H1 (cell line): ENCODE measurements around the gene MYBPC1. TPM values are rescaled to one million over a fixed set of nuclear protein-coding genes. Genes with fewer than 3 reads are reported as not detected.
A peak's percentile ranks its signal among the peaks of the same experiment; 100 is the strongest.

ENCODE experiments used
- BACH1 ChIP-seq: IDR thresholded peaks from 2 replicates; pipeline ENCODE4 v1.6.1; 2012; ENCODE audit warnings: low read length, improper control_type of control experiment
- CEBPB ChIP-seq: IDR thresholded peaks from 2 replicates; pipeline ENCODE4 v1.6.1; 2012; ENCODE audit warnings: low read depth, low read length
- EP300 ChIP-seq, 2 experiments: IDR thresholded peaks; 1 replicate in 1 of 2; 2 replicates in 1 of 2; pipeline ENCODE4 v1.6.1; 2011 to 2012; ENCODE audit warnings: low read depth in 2 of 2, low read length in 2 of 2, mild to moderate bottlenecking in 2 of 2, borderline replicate concordance in 1 of 2, inconsistent platforms in 1 of 2, moderate library complexity in 1 of 2
- JUN ChIP-seq: IDR thresholded peaks from 2 replicates; pipeline ENCODE4 v1.6.1; 2011; ENCODE audit warnings: low read depth, mild to moderate bottlenecking, improper control_type of control experiment, low read length
- JUND ChIP-seq: IDR thresholded peaks from 2 replicates; pipeline ENCODE4 v1.6.1; 2011; ENCODE audit warnings: mild to moderate bottlenecking, improper control_type of control experiment, low read length
- MAFK ChIP-seq: IDR thresholded peaks from 2 replicates; pipeline ENCODE4 v1.6.1; 2012; ENCODE audit warnings: low read depth, mild to moderate bottlenecking, improper control_type of control experiment, low read length
- RAD21 ChIP-seq, 2 experiments: IDR thresholded peaks in 1 of 2; conservative IDR thresholded peaks in 1 of 2; 2 replicates each; pipeline ENCODE4 v1.6.1; 2011; ENCODE audit warnings: low read depth in 2 of 2, low read length in 2 of 2, improper control_type of control experiment in 1 of 2, inconsistent platforms in 1 of 2, mild to moderate bottlenecking in 1 of 2, moderate library complexity in 1 of 2
- RXRA ChIP-seq: IDR thresholded peaks from 2 replicates; pipeline ENCODE4 v1.6.1; 2011; ENCODE audit warnings: low read depth, mild to moderate bottlenecking, low read length, moderate library complexity; ENCODE audit not compliant: insufficient read depth
- SP1 ChIP-seq: IDR thresholded peaks from 2 replicates; pipeline ENCODE4 v1.6.1; 2011; ENCODE audit warnings: low read depth, low read length
- SP4 ChIP-seq: IDR thresholded peaks from 2 replicates; pipeline ENCODE4 v1.6.1; 2012; ENCODE audit warnings: low read length, inconsistent platforms
- SRF ChIP-seq: IDR thresholded peaks from 2 replicates; pipeline ENCODE4 v1.6.1; 2011; ENCODE audit warnings: mild to moderate bottlenecking, low read depth, low read length, moderate library complexity
- polyA plus RNA-seq, 7 experiments: library from polyadenylated mRNA; depleted of rRNA in 3 of 7; stranded (reverse) in 5 of 7; unstranded in 2 of 7; fragments of >200 nt in 5 of 7; fragments of 200-250 nt in 2 of 7; gene quantifications; 1 replicate in 5 of 7; 2 replicates in 1 of 7; 4 replicates in 1 of 7; pipeline versions ENCODE4 v1.2.1 to v1.2.3, GENCODE V29; 2011 to 2013; ENCODE audit warnings: missing spikeins in 2 of 7, mixed read lengths in 2 of 7
- total RNA-seq: library from RNA; stranded (reverse); fragmentation: NEBNext Ultra II Directional; extraction: Animal tissue kit (Norgen Biotek cat#: 25700); gene quantifications from 2 replicates; pipeline ENCODE4 v1.2.1, GENCODE V29; 2021
- TF ChIP-seq, protein P1 (sequence below): fragments of 300-600 bp; sonication (generic); IDR thresholded peaks from 2 replicates; pipeline ENCODE4 v1.7.1; 2012; ENCODE audit warnings: low read length, moderate library complexity, mild to moderate bottlenecking, inconsistent platforms; ENCODE audit not compliant: insufficient replicate concordance

Gene MYBPC1
- total and polyA plus RNA-seq, 2 of the 8 experiments (the other 6 are each of a cell fraction or from before 2014, with no cell fraction given), result not detected

DNA sequence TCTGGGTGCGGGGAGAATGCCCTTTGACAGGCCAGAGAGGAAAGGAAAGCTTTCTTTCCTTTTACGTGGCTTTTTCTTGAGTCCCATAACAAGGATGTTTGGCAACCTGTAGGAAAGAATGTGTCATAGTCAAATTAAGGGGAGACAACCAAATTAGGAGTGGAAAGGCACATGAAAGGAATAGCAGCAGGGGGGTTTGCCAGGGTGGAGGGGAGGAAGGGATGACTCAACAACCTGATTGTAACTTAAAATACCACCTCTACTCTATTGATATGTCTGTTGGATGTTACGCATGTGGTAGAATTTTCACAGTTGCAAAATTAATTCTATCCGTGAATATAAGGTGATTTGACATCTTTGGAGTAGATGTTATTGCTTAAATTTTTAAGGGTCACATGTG, 28.5 kb upstream of the MYBPC1 start (continued):
- TF ChIP-seq MAFK (peak; percentile 54; the same call in 1 of the 2 replicates), RAD21 (IDR thresholded peaks at IDR 0.05 in 1 of 2, conservative IDR thresholded peaks at IDR 0.05 in 1 of 2; ENCODE audit: low read depth in 2 of 2, low read length in 2 of 2) (no peak), SP4 (no peak), EP300 (IDR thresholded peaks at IDR 0.05; ENCODE audit: borderline replicate concordance in 1 of 2, low read depth in 2 of 2, low read length in 2 of 2) (peak in 1 of 2 experiments; percentile 86; a peak in 1 of 3 replicates), SP1 (0 out of 2 replicates have a peak, but pooled peaks have one; percentile 33), BACH1 (peak; percentile 40; the same call in 1 of the 2 replicates), SRF (peak; percentile 88), CEBPB (peak; percentile 47; the same call in 1 of the 2 replicates), JUND (peak; percentile 97), JUN (peak; percentile 89), RXRA (no peak)
- TF ChIP-seq, protein P1, sequence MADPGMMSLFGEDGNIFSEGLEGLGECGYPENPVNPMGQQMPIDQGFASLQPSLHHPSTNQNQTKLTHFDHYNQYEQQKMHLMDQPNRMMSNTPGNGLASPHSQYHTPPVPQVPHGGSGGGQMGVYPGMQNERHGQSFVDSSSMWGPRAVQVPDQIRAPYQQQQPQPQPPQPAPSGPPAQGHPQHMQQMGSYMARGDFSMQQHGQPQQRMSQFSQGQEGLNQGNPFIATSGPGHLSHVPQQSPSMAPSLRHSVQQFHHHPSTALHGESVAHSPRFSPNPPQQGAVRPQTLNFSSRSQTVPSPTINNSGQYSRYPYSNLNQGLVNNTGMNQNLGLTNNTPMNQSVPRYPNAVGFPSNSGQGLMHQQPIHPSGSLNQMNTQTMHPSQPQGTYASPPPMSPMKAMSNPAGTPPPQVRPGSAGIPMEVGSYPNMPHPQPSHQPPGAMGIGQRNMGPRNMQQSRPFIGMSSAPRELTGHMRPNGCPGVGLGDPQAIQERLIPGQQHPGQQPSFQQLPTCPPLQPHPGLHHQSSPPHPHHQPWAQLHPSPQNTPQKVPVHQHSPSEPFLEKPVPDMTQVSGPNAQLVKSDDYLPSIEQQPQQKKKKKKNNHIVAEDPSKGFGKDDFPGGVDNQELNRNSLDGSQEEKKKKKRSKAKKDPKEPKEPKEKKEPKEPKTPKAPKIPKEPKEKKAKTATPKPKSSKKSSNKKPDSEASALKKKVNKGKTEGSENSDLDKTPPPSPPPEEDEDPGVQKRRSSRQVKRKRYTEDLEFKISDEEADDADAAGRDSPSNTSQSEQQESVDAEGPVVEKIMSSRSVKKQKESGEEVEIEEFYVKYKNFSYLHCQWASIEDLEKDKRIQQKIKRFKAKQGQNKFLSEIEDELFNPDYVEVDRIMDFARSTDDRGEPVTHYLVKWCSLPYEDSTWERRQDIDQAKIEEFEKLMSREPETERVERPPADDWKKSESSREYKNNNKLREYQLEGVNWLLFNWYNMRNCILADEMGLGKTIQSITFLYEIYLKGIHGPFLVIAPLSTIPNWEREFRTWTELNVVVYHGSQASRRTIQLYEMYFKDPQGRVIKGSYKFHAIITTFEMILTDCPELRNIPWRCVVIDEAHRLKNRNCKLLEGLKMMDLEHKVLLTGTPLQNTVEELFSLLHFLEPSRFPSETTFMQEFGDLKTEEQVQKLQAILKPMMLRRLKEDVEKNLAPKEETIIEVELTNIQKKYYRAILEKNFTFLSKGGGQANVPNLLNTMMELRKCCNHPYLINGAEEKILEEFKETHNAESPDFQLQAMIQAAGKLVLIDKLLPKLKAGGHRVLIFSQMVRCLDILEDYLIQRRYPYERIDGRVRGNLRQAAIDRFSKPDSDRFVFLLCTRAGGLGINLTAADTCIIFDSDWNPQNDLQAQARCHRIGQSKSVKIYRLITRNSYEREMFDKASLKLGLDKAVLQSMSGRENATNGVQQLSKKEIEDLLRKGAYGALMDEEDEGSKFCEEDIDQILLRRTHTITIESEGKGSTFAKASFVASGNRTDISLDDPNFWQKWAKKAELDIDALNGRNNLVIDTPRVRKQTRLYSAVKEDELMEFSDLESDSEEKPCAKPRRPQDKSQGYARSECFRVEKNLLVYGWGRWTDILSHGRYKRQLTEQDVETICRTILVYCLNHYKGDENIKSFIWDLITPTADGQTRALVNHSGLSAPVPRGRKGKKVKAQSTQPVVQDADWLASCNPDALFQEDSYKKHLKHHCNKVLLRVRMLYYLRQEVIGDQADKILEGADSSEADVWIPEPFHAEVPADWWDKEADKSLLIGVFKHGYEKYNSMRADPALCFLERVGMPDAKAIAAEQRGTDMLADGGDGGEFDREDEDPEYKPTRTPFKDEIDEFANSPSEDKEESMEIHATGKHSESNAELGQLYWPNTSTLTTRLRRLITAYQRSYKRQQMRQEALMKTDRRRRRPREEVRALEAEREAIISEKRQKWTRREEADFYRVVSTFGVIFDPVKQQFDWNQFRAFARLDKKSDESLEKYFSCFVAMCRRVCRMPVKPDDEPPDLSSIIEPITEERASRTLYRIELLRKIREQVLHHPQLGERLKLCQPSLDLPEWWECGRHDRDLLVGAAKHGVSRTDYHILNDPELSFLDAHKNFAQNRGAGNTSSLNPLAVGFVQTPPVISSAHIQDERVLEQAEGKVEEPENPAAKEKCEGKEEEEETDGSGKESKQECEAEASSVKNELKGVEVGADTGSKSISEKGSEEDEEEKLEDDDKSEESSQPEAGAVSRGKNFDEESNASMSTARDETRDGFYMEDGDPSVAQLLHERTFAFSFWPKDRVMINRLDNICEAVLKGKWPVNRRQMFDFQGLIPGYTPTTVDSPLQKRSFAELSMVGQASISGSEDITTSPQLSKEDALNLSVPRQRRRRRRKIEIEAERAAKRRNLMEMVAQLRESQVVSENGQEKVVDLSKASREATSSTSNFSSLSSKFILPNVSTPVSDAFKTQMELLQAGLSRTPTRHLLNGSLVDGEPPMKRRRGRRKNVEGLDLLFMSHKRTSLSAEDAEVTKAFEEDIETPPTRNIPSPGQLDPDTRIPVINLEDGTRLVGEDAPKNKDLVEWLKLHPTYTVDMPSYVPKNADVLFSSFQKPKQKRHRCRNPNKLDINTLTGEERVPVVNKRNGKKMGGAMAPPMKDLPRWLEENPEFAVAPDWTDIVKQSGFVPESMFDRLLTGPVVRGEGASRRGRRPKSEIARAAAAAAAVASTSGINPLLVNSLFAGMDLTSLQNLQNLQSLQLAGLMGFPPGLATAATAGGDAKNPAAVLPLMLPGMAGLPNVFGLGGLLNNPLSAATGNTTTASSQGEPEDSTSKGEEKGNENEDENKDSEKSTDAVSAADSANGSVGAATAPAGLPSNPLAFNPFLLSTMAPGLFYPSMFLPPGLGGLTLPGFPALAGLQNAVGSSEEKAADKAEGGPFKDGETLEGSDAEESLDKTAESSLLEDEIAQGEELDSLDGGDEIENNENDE, result peak; percentile 48
